Fibroblast of lung (primary cell): Measurements from ENCODE around the gene RAG1. TPM values are rescaled to one million over a fixed set of nuclear protein-coding genes. Genes with fewer than 3 reads are reported as not detected.
A peak's percentile ranks its signal among the peaks of the same experiment; 100 is the strongest.

Source experiments
- DNase-seq, 2 donors: peaks; one replicate each; pipeline versions ENCODE4 v3.0.0 to v3.0.0-alpha.2; 2010; ENCODE audit warnings: low read depth in 2 of 2
- H2AFZ ChIP-seq: 2 replicates; pipeline ENCODE4 v1.5.1; 2012; ENCODE audit warnings: low read length, control low read depth, inconsistent platforms
- H3K27ac ChIP-seq: 2 replicates; pipeline ENCODE4 v1.5.1; 2011; ENCODE audit warnings: low read length, control low read depth; ENCODE audit not compliant: insufficient read depth
- H3K27me3 ChIP-seq: 2 replicates; pipeline ENCODE4 v1.5.1; 2011; ENCODE audit warnings: mild to moderate bottlenecking, low read length; ENCODE audit not compliant: control insufficient read depth, insufficient read depth
- H3K36me3 ChIP-seq: 2 replicates; pipeline ENCODE4 v1.5.1; 2011; ENCODE audit warnings: low read length; ENCODE audit not compliant: control insufficient read depth, insufficient read depth
- H3K4me1 ChIP-seq: 2 replicates; pipeline ENCODE4 v1.5.1; 2011; ENCODE audit warnings: low read length; ENCODE audit not compliant: control insufficient read depth, insufficient read depth; ENCODE audit errors: extremely low read depth
- H3K4me2 ChIP-seq: 2 replicates; pipeline ENCODE4 v1.5.1; 2011; ENCODE audit warnings: low read length, control low read depth; ENCODE audit not compliant: insufficient read depth; ENCODE audit errors: extremely low read depth
- H3K4me3 ChIP-seq, 4 experiments: fragments of 200-600 bp in 1 of 4; sonication (generic) in 1 of 4; replicated peaks in 1 of 4; 2 replicates each; pipeline ENCODE4 v1.5.1; 2011 to 2016; ENCODE audit warnings: low read length in 4 of 4, low read depth in 3 of 4, mild to moderate bottlenecking in 3 of 4, control low read depth in 2 of 4, inconsistent platforms in 1 of 4, mixed read lengths in 1 of 4; ENCODE audit not compliant: insufficient read depth in 1 of 4; ENCODE audit errors: control extremely low read depth in 1 of 4
- H3K79me2 ChIP-seq: 2 replicates; pipeline ENCODE4 v1.5.1; 2012; ENCODE audit warnings: mild to moderate bottlenecking, low read length, inconsistent platforms; ENCODE audit not compliant: control insufficient read depth, insufficient read depth
- H3K9ac ChIP-seq: 2 replicates; pipeline ENCODE4 v1.5.1; 2011; ENCODE audit warnings: mild to moderate bottlenecking, low read length, control low read depth; ENCODE audit not compliant: insufficient read depth
- H3K9me3 ChIP-seq: 2 replicates; pipeline ENCODE4 v1.5.1; 2012; ENCODE audit warnings: low read depth, low read length; ENCODE audit not compliant: control insufficient read depth, insufficient read depth
- H4K20me1 ChIP-seq: 2 replicates; pipeline ENCODE4 v1.5.1; 2011; ENCODE audit warnings: low read length; ENCODE audit not compliant: control insufficient read depth, insufficient read depth; ENCODE audit errors: extremely low read depth
- CTCF ChIP-seq, 2 donors: IDR thresholded peaks in 1 of 2; conservative IDR thresholded peaks in 1 of 2; 1 replicate in 1 of 2; 2 replicates in 1 of 2; pipeline ENCODE4 v1.5.1; 2011 to 2012; ENCODE audit warnings: low read length in 2 of 2, control low read depth in 1 of 2, inconsistent platforms in 1 of 2, low read depth in 1 of 2, mild to moderate bottlenecking in 1 of 2
- EZH2 ChIP-seq: IDR thresholded peaks from 2 replicates; pipeline ENCODE4 v1.5.1; 2012; ENCODE audit warnings: low read length, control low read depth, mild to moderate bottlenecking; ENCODE audit errors: missing control alignments
- polyA plus RNA-seq, 2 donors: library from polyadenylated mRNA; depleted of rRNA in 1 of 2; stranded (reverse) in 1 of 2; unstranded in 1 of 2; fragments of >200 nt; gene quantifications; 2 replicates each; pipeline ENCODE4 v1.2.1, GENCODE V29; 2011 to 2012; ENCODE audit warnings: missing spikeins in 1 of 2
- total RNA-seq: library from RNA; depleted of rRNA; stranded (reverse); fragments of >200 nt; gene quantifications from 2 replicates; pipeline ENCODE4 v1.2.1, GENCODE V29; 2014

Gene RAG1
- total and polyA plus RNA-seq, 2 donors (not counting 1 experiment from before 2014, with no cell fraction given) = 0.08 to 0.99 TPM

- no peaks in the 10 kb centered on the region for H3K27me3 ChIP-seq
- no peak overlapping the region for H3K4me3 ChIP-seq
- no peak overlapping the region for H3K4me2 ChIP-seq
- H3K79me2 ChIP-seq = no peaks in the 10 kb centered on the region
- no peak overlapping the region for H3K9ac ChIP-seq
- TF ChIP-seq CTCF (conservative IDR thresholded peaks at IDR 0.05 in 1 of 2, IDR thresholded peaks at IDR 0.05 in 1 of 2; ENCODE audit: low read depth in 1 of 2, low read length in 2 of 2) (no peak), EZH2 (no peak)
- DNase-seq = peak in 1 of 2 donors; percentile 18
- H3K27ac ChIP-seq = no peak overlapping the region
- H3K4me1 ChIP-seq = no peaks in the 10 kb centered on the region
- peaks cover 2% of the 10 kb centered on the region for H4K20me1 ChIP-seq
- H3K9me3 ChIP-seq = no peaks in the 10 kb centered on the region
- no peaks in the 10 kb centered on the region for H3K36me3 ChIP-seq
- H2AFZ ChIP-seq = no peak overlapping the region
Measured at GRCh38 chr11:36578458-36578857, 10.7 kb downstream of the RAG1 start.

GRCh38 chr11:36581536-36581935, 13.7 kb downstream of the RAG1 start:
- DNase-seq = no peak
- Histone ChIP-seq H3K27ac (no peak overlapping the region), H4K20me1 (peaks cover 2% of the 10 kb centered on the region), H3K79me2 (no peaks in the 10 kb centered on the region), H3K4me2 (no peak overlapping the region), H3K9me3 (no peaks in the 10 kb centered on the region), H2AFZ (no peak overlapping the region), H3K27me3 (no peaks in the 10 kb centered on the region), H3K9ac (no peak overlapping the region), H3K4me1 (no peaks in the 10 kb centered on the region), H3K4me3 (no peak overlapping the region), H3K36me3 (no peaks in the 10 kb centered on the region)
- TF ChIP-seq CTCF (conservative IDR thresholded peaks at IDR 0.05 in 1 of 2, IDR thresholded peaks at IDR 0.05 in 1 of 2; ENCODE audit: low read depth in 1 of 2, low read length in 2 of 2) (no peak), EZH2 (no peak)

- TF ChIP-seq EZH2 = no peak
- no peak for TF ChIP-seq CTCF (conservative IDR thresholded peaks at IDR 0.05 in 1 of 2, IDR thresholded peaks at IDR 0.05 in 1 of 2; ENCODE audit: low read depth in 1 of 2, low read length in 2 of 2)
- Histone ChIP-seq H3K4me2 (no peak overlapping the region), H2AFZ (no peak overlapping the region), H4K20me1 (peaks cover 2% of the 10 kb centered on the region), H3K27me3 (no peaks in the 10 kb centered on the region), H3K4me3 (no peak overlapping the region), H3K9me3 (no peaks in the 10 kb centered on the region), H3K9ac (no peak overlapping the region), H3K79me2 (no peaks in the 10 kb centered on the region), H3K4me1 (no peaks in the 10 kb centered on the region), H3K36me3 (no peaks in the 10 kb centered on the region), H3K27ac (no peak overlapping the region)
- no peak for DNase-seq
Measured at GRCh38 chr11:36583667-36584066, 15.9 kb downstream of the RAG1 start.
